ENCODE data around the gene SLC25A36. TPM values are rescaled to one million over a fixed set of nuclear protein-coding genes. Genes with fewer than 3 reads are reported as not detected.
"Not testable (repeated sequence)": the region's sequence is repeated elsewhere in the genome, so short reads cannot be mapped to it uniquely, and the experiment has no call there.

Gene SLC25A36
- polyA plus RNA-seq, 3 donors from 2014 or later = 33.4 to 62.5 (median 46.4) TPM

DNA sequence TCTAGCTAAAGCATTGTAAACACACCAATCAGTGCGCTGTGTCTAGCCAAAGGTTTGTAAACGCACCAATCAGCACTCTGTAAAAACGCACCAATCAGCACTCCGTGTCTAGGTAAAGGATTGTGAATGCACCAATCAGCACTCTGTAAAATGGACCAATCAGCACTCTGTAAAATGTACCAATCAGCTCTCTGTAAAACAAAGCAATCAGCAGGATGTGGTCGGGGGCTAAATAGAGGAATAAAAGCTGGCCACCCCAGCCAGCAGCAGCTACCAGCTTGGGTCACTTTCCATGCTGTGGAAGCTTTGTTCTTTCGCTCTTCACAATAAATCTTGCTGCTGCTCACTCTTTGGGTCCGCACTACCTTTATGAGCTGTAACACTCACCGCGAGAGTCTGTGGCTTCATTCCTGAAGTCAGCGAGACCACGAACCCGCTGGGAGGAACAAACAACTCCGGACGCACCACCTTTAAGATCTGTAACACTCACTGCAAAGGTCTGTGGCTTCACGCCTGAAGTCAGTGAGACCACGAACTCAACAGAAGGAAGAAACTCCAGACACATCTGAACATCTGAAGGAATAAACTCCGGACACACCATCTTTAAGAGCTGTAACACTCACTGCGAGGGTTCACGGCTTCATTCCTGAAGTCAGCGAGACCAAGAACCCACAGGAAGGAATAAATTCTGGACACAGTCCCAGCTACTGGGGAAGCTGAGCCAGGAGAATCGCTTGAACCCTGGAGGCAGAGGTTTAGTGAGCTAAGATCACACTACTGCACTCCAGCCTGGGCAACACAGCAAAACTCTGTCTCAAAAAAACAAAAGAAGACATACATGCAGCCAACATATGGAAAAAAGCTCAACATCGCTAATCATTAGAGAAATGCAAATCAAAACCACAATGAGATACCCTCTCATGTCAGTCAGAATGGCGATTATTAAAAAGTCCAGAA lies 76.0 kb downstream of the SLC25A36 start:
- DNase-seq = peak; percentile 74 to 77 (median 75)
- peak overlapping the region; percentile 58 to 86 (median 72) for H3K4me3 Mint-ChIP-seq
- peaks cover 25 to 39% of the 10 kb centered on the region in 2 donors for H3K4me1 Mint-ChIP-seq
- peaks cover 7 to 13% (median 11%) of the 10 kb centered on the region in 3 donors for H3K27me3 Mint-ChIP-seq (ENCODE audit: low read depth in 3 of 3)
- H3K9me3 Mint-ChIP-seq, H3K36me3 Mint-ChIP-seq: not testable (repeated sequence)
- H3K27ac Mint-ChIP-seq = peak overlapping the region; percentile 72 to 89 (median 86)

- Mint-ChIP-seq H3K9me3 (no peaks in the 10 kb centered on the region), H3K27me3 (ENCODE audit: low read depth in 3 of 3) (peaks cover 5 to 12% (median 11%) of the 10 kb centered on the region in 3 donors)
Observed at GRCh38 chr3:141019244-141019643, 77.6 kb downstream of the SLC25A36 start.

DNA sequence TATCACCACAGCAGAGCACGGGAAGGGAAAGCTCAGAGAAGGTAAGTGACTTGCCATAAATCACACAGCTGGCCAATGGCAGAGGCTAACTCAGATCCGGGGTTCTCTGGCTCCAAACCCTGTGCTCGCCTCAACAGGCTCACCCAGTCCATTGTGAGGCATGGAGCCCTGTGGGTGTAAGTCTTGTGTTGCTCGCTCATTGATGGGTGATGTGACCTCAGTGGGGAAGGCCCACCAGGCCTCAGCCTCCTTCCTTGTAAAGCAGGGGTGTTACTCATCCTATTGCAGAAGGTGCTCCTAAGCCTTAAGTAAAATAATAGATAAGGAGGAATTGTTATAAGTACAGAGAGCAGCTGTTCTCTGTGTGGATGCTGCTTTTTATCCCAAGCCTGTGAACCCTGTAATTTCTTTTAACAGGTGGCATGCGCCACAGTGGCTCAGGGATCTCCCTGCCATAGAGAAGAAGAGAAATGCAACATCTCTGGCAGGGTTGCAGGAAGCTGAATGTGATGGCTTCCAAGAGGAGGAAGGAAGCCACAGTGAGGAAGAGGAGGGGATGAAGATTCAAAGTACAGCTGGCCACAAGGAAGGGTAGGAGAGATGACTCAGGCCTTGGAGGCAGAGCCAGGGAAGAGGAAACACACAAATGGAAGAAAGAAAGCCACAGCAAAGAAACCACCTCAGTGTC lies 78.7 kb downstream of the SLC25A36 start:
- H3K4me1 Mint-ChIP-seq = peaks cover 25 to 39% of the 10 kb centered on the region in 2 donors
- H3K4me3 Mint-ChIP-seq = no peak overlapping the region
- peak overlapping the region; percentile 11 to 80 (median 50) for H3K27ac Mint-ChIP-seq
- no peak for DNase-seq
- no peaks in the 10 kb centered on the region for H3K9me3 Mint-ChIP-seq
- no peaks in the 10 kb centered on the region for H3K36me3 Mint-ChIP-seq
- H3K27me3 Mint-ChIP-seq (ENCODE audit: low read depth in 3 of 3) = peaks cover 5 to 12% (median 11%) of the 10 kb centered on the region in 3 donors

More at GRCh38 chr3:141019244-141019643, 77.6 kb downstream of the SLC25A36 start:
- DNase-seq = peak in 1 of 3 donors; percentile 3
- peaks cover 25 to 39% of the 10 kb centered on the region in 2 donors for H3K4me1 Mint-ChIP-seq
- no peak overlapping the region for H3K4me3 Mint-ChIP-seq
- no peaks in the 10 kb centered on the region for H3K36me3 Mint-ChIP-seq
- H3K27ac Mint-ChIP-seq = peak overlapping the region in 4 of 6 donors; percentile 6 to 80 (median 50)

GRCh38 chr3:141021261-141021660 lies 79.6 kb downstream of the SLC25A36 start:
- H3K27ac Mint-ChIP-seq = no peak overlapping the region
- H3K27me3 Mint-ChIP-seq (ENCODE audit: low read depth in 3 of 3) = peaks cover 7 to 12% (median 10%) of the 10 kb centered on the region in 3 donors
- no peaks in the 10 kb centered on the region for H3K36me3 Mint-ChIP-seq
- DNase-seq = no peak
- no peaks in the 10 kb centered on the region for H3K9me3 Mint-ChIP-seq
- H3K4me3 Mint-ChIP-seq = no peak overlapping the region
- peaks cover 22 to 34% of the 10 kb centered on the region in 2 donors for H3K4me1 Mint-ChIP-seq

Other genes starting within 250 kb of the SLC25A36 start
- gene SPSB4, start 109.5 kb downstream of the SLC25A36 start, polyA plus RNA-seq = not detected